Breast epithelium (tissue), 4 donors: ENCODE data around the gene PLEKHN1. TPM values are rescaled to one million over a fixed set of nuclear protein-coding genes. Genes with fewer than 3 reads are reported as not detected.

Experiments
- DNase-seq, 2 donors: peaks; one replicate each; pipeline ENCODE4 v3.0.0-alpha.2; 2019; ENCODE audit warnings: low spot score in 2 of 2
- H3K27ac ChIP-seq, 2 donors: fragments of 200-600 bp; sonication (generic) in 1 of 2; one replicate each; pipeline ENCODE4 v1.5.1; 2016 to 2019; ENCODE audit warnings: mild to moderate bottlenecking in 1 of 2
- H3K27me3 ChIP-seq, 2 donors: fragments of 200-600 bp; sonication (generic) in 1 of 2; one replicate each; pipeline versions ENCODE4 v1.5.1 to v1.6.0; 2017 to 2019; ENCODE audit warnings: control low read depth in 1 of 2, mild to moderate bottlenecking in 1 of 2
- H3K36me3 ChIP-seq: fragments of 200-600 bp; one replicate; pipeline ENCODE4 v1.5.1; 2019
- H3K4me1 ChIP-seq, 2 donors: fragments of 200-600 bp; sonication (generic); one replicate each; pipeline ENCODE4 v1.5.1; 2016 to 2019; ENCODE audit warnings: control low read depth in 1 of 2
- H3K4me3 ChIP-seq, 3 donors: fragments of 200-600 bp; sonication (generic); 1 replicate in 2 of 3; 2 replicates in 1 of 3; pipeline ENCODE4 v1.5.1; 2016 to 2019; ENCODE audit warnings: mild to moderate bottlenecking in 3 of 3, moderate library complexity in 2 of 3
- H3K9me3 ChIP-seq, 2 donors: fragments of 200-600 bp; sonication (generic) in 1 of 2; one replicate each; pipeline ENCODE4 v1.5.1; 2016 to 2019; ENCODE audit warnings: control low read depth in 1 of 2
- CTCF ChIP-seq, 3 donors: fragments of 450-650 bp; IDR thresholded peaks; one replicate each; pipeline ENCODE4 v1.5.1; 2016 to 2017; ENCODE audit warnings: antibody characterized with exemption in 3 of 3, mild to moderate bottlenecking in 3 of 3, moderate library complexity in 3 of 3
- POLR2A ChIP-seq: fragments of 450-650 bp; IDR thresholded peaks from one replicate; pipeline ENCODE4 v1.6.1; 2016; ENCODE audit warnings: antibody characterized with exemption, mild to moderate bottlenecking, moderate library complexity
- POLR2AphosphoS5 ChIP-seq, 3 donors: sonication (generic); formaldehyde crosslinking; IDR thresholded peaks; one replicate each; pipeline ENCODE4 v1.6.1; 2017; ENCODE audit warnings: antibody characterized with exemption in 3 of 3
- intact Hi-C: fragments of 100-400 bp; cut with DNase I; formaldehyde crosslinking; loops from one replicate; pipeline ENCODE4 v1.15.1; 2023; ENCODE audit warnings: low total_unique reads
- total RNA-seq, 3 donors: library from RNA; depleted of rRNA; stranded (reverse); fragments of >200 nt; gene quantifications; one replicate each; pipeline ENCODE4 v1.1.0, GENCODE V29; 2016

Gene PLEKHN1
- total RNA-seq, 3 donors from 2014 or later = 0.16 to 2.8 (median 1.6) TPM

GRCh38 chr1:962381-963300, 3.6 kb upstream of the PLEKHN1 start:
- H3K4me3 ChIP-seq = no peak overlapping the region
- no peak for DNase-seq
- no peaks in the 10 kb centered on the region for H3K36me3 ChIP-seq
- no peaks in the 10 kb centered on the region for H3K27me3 ChIP-seq
- peaks cover 4 to 19% of the 10 kb centered on the region in 2 donors for H3K4me1 ChIP-seq
- no peak overlapping the region for H3K27ac ChIP-seq
- TF ChIP-seq POLR2A (no peak), CTCF (IDR thresholded peaks at IDR 0.05) (no peak), POLR2AphosphoS5 (IDR thresholded peaks at IDR 0.05) (no peak)
- intact Hi-C loops = no loop called here
- H3K9me3 ChIP-seq = no peaks in the 10 kb centered on the region

GRCh38 chr1:963301-963651, 3.0 kb upstream of the PLEKHN1 start:
- no peak for TF ChIP-seq POLR2AphosphoS5 (IDR thresholded peaks at IDR 0.05)
- TF ChIP-seq POLR2A = no peak
- no peak for TF ChIP-seq CTCF (IDR thresholded peaks at IDR 0.05)
- intact Hi-C loops = no loop called here
- Histone ChIP-seq H3K27me3 (peaks cover 0 to 4% of the 10 kb centered on the region in 2 donors), H3K9me3 (no peaks in the 10 kb centered on the region), H3K4me1 (peaks cover 4 to 18% of the 10 kb centered on the region in 2 donors), H3K36me3 (no peaks in the 10 kb centered on the region), H3K27ac (no peak overlapping the region), H3K4me3 (no peak overlapping the region)
- no peak for DNase-seq

DNA sequence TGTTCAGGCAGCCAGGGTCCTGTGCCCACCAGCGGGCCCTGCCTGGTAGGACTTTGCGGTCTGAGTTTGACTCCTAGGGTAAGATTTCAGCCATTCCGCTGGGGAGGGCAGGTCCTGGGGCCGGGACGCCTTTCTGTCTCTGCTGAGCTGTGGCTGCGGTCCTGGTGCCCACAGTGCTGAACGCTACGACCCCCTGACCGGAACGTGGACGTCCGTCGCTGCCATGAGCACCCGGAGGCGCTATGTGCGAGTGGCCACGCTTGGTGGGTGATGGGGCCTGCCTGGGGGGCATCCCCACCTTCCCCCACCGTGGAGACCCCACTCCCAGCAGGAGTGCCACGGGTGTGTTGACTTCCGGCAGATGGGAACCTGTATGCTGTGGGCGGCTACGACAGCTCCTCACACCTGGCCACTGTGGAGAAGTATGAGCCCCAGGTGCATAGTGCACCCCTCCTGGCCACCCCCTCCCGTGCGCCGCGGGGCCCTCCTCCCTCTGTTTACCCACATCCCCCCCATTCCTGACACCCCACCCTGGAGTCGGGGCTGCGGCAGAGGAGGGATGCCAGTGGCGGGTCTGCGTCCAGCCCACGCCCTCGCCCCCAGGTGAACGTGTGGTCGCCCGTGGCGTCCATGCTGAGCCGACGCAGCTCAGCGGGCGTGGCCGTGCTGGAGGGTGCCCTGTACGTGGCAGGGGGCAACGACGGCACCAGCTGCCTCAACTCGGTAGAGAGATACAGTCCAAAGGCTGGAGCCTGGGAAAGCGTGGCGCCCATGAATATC, 2.3 kb upstream of the PLEKHN1 start:
- Histone ChIP-seq H3K36me3 (no peaks in the 10 kb centered on the region), H3K27ac (no peak overlapping the region), H3K9me3 (no peaks in the 10 kb centered on the region), H3K27me3 (peaks cover 0 to 4% of the 10 kb centered on the region in 2 donors), H3K4me3 (no peak overlapping the region), H3K4me1 (peaks cover 4 to 16% of the 10 kb centered on the region in 2 donors)
- TF ChIP-seq POLR2A (no peak), POLR2AphosphoS5 (IDR thresholded peaks at IDR 0.05) (no peak), CTCF (IDR thresholded peaks at IDR 0.05) (no peak)
- no peak for DNase-seq
- intact Hi-C loops = no loop called here

DNA sequence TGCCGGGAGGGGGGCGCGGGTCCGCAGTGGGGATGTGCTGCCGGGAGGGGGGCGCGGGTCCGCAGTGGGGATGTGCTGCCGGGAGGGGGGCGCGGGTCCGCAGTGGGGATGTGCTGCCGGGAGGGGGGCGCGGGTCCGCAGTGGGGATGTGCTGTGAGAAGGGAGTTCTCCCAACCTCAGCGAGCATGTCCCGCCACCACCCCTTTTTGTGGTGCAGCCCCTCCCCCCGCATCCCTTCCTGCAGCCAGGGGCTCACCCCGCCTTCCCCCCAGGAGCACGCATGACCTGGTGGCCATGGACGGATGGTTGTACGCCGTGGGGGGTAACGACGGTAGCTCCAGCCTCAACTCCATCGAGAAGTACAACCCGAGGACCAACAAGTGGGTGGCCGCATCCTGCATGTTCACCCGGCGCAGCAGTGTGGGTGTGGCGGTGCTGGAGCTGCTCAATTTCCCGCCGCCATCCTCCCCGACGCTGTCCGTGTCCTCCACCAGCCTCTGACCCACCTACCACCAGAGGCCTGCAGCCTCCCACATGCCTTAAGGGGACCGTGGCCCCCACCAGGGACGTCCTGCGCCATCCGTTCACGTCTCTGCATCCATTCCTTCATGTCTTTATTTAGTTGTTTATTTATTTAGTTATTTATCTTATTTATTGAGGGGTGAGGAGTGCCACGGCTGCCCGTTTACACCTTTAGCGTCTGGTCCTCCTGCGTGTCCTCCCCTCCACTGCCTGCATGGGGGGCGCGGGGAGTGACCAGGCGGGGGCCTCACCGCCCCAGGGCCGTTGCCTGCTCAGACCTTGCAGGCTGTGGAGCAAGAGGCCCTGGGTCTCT, 1.4 kb upstream of the PLEKHN1 start:
- TF ChIP-seq POLR2A = no peak
- TF ChIP-seq POLR2AphosphoS5 (IDR thresholded peaks at IDR 0.05) = no peak
- no peak for TF ChIP-seq CTCF (IDR thresholded peaks at IDR 0.05)
- intact Hi-C loops = no loop called here
- Histone ChIP-seq H3K27me3 (peaks cover 0 to 4% of the 10 kb centered on the region in 2 donors), H3K27ac (no peak overlapping the region), H3K36me3 (no peaks in the 10 kb centered on the region), H3K4me1 (peaks cover 4 to 16% of the 10 kb centered on the region in 2 donors), H3K4me3 (no peak overlapping the region), H3K9me3 (no peaks in the 10 kb centered on the region)
- DNase-seq = no peak
